GM13976 (cell line): ENCODE measurements around the gene RNF167.

ENCODE experiments used
- DNase-seq: peaks from one replicate; pipeline ENCODE4 v3.0.0; 2012; ENCODE audit warnings: low spot score
- in situ Hi-C: fragments of 300-500 bp; cut with MboI; formaldehyde crosslinking; loops from one replicate; pipeline ENCODE4 v1.12.0; 2022; ENCODE audit warnings: low sequenced_read_pairs, mixed read lengths, inconsistent platforms; ENCODE audit not compliant: unreplicated experiment
- TF ChIP-seq, protein P1 (sequence below): IDR thresholded peaks from 2 replicates; pipeline ENCODE4 v1.5.1; 2012; ENCODE audit warnings: borderline replicate concordance, mild to moderate bottlenecking; ENCODE audit not compliant: insufficient read depth; ENCODE audit errors: extremely low read depth, missing control alignments, control extremely low read depth

The RNF167 gene

DNA sequence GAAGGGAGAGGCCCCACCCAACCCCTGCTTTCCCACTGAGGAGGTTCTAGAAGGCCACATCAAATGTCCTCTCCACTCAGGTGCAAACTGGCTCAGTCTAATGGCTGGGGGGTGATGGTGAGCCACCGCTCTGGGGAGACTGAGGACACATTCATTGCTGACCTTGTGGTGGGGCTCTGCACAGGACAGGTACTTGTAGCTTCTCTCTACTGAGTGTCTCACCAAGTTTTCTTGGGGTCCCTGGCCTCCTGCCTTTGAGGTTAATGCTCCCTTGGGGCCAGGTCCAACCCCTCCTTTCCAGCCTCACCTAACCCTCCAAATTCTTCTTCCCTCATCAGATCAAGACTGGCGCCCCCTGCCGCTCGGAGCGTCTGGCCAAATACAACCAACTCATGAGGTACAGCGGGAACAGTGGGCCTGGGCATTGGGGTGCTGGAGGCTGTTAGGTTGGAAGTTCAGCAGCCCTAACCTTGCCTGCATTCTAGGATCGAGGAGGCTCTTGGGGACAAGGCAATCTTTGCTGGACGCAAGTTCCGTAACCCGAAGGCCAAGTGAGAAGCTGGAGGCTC, 16.5 kb downstream of the RNF167 start:
- no peak for DNase-seq
- in situ Hi-C loops: no loop called here
- TF ChIP-seq, protein P1, sequence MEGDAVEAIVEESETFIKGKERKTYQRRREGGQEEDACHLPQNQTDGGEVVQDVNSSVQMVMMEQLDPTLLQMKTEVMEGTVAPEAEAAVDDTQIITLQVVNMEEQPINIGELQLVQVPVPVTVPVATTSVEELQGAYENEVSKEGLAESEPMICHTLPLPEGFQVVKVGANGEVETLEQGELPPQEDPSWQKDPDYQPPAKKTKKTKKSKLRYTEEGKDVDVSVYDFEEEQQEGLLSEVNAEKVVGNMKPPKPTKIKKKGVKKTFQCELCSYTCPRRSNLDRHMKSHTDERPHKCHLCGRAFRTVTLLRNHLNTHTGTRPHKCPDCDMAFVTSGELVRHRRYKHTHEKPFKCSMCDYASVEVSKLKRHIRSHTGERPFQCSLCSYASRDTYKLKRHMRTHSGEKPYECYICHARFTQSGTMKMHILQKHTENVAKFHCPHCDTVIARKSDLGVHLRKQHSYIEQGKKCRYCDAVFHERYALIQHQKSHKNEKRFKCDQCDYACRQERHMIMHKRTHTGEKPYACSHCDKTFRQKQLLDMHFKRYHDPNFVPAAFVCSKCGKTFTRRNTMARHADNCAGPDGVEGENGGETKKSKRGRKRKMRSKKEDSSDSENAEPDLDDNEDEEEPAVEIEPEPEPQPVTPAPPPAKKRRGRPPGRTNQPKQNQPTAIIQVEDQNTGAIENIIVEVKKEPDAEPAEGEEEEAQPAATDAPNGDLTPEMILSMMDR: no peak

DNA sequence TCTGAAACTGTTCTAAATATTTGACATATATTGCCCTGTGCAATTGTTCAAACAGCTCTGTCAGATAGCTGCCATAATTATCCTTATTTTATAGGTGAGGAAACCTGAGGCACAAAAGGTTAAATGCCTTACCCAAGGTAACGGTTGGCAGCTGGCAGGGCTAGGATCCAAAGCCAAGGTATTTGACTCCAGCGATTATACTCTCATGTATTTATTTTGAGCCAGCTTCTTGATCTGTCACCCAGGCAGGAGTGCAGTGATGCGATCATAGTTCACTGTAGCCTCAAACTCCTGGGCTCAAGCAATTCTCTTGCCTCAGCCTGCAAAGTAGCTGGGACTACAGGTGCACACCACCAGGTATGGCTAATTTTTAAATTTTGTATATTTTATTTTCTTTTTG, 18.0 kb downstream of the RNF167 start:
- in situ Hi-C loops: no loop called here

DNA sequence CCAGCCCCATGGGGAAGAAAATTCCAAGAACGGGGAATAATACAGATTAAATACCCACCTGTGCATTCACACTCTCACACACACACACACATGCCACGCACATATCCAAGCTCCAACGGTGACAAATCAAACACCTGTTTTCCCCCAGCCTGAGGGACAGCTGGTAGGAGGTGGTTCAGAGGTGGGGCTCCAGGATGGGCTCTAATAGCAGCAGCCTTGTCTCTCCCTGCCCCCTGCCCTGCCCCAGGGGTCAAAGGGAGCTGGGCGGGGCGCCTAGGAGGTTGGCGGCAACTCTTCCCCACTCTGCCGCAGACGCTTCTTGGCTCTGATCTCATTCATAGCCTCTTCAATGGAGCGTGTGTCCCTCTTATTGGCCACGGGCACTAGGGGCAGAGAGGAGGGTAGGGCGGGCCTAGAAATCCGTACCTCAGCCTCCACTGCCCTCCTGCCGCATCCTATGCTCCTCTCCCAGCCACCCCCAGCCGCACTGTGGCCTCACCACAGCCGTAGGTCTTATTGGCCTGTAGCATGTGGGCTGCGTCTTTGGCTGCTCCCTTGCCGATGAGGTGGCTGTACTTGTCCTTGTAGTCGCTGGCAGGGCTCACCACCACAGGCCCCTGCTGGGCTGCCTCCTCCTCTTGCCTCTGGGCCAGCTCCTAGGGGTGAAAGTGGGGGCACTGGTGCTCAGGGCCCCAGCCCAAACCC, 19.3 kb downstream of the RNF167 start:
- TF ChIP-seq, protein P1: no peak
- DNase-seq: no peak
- in situ Hi-C loops: no loop called here

More for the DNA sequence above, 18.0 kb downstream of the RNF167 start:
- TF ChIP-seq, protein P1: no peak
- no peak for DNase-seq

DNA sequence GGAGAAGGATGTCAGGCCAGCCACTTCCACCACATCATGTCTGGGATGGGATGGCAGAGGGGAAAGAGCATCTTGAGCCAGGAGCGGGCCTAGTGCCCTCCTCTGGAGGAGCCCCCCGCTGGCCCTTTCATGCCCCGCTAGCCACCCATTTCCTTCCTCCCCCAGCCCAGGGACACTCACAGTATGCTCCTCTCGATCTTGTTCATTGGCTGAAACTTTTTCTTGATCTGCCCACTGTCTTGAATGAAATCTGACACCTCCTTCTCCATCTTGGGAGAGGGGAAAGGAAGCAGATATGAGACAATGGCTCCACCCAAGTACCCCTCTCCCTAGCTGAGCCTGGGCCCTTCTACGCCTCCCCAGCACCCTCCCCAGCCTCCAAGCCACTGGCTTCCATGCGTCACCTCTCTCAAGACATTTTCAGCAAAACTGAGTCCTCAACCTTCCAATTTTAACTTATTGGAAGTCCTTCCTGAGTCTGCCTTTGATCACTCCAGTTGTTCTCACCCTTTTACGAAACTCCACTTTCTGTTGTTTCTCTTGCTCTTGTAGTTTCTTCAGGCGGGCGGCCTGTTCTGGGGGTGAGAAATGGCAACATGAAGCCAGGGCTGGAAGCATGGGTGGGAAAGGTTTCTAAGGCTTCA, 20.3 kb downstream of the RNF167 start:
- in situ Hi-C loops: no loop called here
- TF ChIP-seq, protein P1: no peak
- no peak for DNase-seq

DNA sequence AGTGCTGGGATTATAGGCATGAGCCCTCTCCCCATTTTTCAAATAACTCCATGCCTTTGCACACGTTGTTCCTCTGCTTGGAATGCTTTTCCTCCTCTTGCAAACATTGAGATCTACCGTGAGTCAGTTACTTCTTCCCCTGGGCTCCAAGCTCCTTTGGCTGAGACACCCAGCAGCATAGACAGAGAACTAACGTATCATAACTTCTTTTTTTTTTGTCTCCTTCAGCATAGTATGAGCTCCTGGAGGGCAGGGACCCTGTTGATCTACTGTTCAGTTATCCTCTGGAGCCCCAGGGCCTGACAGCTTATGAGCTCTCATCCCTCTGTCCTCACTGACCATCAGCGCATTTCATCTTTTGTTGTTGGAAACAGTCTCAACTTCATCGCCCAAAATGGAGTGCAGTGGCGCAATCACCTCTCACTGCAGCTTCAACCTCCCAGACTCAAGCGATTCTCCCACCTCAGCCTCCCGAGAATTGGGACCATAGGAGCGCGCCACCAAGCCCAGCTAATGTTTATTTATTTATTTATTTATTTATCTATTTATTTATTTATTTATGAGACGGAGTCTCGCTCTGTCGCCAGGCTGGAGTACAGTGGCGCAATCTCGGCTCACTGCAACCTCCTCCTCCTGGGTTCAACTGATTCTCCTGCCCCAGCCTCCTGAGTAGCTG, 25.4 kb downstream of the RNF167 start:
- DNase-seq: no peak
- TF ChIP-seq, protein P1: no peak
- in situ Hi-C loops: no loop called here

DNA sequence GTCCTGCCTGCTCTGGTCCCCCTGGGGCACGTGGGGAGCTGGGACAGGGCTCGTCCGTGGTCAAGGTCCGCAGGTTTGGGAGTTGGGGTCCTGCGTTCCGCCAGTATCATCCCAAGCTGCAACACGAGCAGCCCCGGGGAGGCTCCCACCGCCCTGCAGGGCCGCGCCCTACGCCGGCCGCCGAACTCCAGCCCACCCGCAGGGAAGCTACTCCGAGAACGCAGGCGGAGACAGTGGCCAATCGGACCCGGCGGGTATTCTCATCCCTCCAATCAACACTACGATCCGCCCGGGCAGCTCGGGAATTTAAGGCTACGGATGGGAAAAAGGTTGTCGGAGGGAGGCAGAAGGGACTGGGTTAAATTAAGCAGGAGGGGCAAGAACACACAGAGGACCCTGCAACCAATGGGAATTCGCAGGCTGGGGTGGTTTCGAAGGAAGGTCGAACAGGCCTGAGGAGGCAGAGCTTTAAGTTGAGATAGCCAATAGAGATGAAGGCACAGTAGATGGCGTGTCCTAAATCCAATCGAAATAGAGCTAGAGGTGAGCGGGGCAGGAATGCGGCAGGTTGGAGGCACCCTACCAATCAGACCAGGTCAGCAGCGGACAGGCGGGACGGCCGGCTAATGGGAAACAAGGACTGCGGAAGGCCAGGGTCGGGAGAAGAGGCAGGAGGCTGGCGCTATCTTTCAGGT, 26.9 kb downstream of the RNF167 start:
- DNase-seq: peak; percentile 97
- in situ Hi-C loops: no loop called here
- TF ChIP-seq, protein P1: no peak
